ENCODE measurements around the gene TJAP1.

GRCh38 chr6:43490523-43490939 is 13.2 kb downstream of the TJAP1 start:
- TF ChIP-seq, protein P1, sequence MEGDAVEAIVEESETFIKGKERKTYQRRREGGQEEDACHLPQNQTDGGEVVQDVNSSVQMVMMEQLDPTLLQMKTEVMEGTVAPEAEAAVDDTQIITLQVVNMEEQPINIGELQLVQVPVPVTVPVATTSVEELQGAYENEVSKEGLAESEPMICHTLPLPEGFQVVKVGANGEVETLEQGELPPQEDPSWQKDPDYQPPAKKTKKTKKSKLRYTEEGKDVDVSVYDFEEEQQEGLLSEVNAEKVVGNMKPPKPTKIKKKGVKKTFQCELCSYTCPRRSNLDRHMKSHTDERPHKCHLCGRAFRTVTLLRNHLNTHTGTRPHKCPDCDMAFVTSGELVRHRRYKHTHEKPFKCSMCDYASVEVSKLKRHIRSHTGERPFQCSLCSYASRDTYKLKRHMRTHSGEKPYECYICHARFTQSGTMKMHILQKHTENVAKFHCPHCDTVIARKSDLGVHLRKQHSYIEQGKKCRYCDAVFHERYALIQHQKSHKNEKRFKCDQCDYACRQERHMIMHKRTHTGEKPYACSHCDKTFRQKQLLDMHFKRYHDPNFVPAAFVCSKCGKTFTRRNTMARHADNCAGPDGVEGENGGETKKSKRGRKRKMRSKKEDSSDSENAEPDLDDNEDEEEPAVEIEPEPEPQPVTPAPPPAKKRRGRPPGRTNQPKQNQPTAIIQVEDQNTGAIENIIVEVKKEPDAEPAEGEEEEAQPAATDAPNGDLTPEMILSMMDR (conservative IDR thresholded peaks at IDR 0.05): no peak
- no peak for TF ChIP-seq ZFX (IDR thresholded peaks at IDR 0.05)

All from C4-2B (cell line).